HEK293 (cell line): ENCODE measurements around the gene ETV1.

ENCODE experiments used
- KLF10 ChIP-seq: fragments of 450-650 bp; IDR thresholded peaks from 2 replicates; pipeline ENCODE4 v1.5.1; 2018; ENCODE audit warnings: missing biosample characterization, mild to moderate bottlenecking, missing genetic modification characterization
- KLF9 ChIP-seq: fragments of 450-650 bp; formaldehyde crosslinking; IDR thresholded peaks from 2 replicates; pipeline ENCODE4 v1.5.1; 2016; ENCODE audit warnings: missing biosample characterization, missing genetic modification characterization, low read depth
- REPIN1 ChIP-seq: fragments of 450-650 bp; formaldehyde crosslinking; IDR thresholded peaks from 2 replicates; pipeline ENCODE4 v1.5.1; 2017; ENCODE audit warnings: missing biosample characterization, missing genetic modification characterization, low read depth
- SP2 ChIP-seq: fragments of 450-650 bp; formaldehyde crosslinking; IDR thresholded peaks from 2 replicates; pipeline ENCODE4 v1.5.1; 2016; ENCODE audit warnings: missing biosample characterization, missing genetic modification characterization
- SP3 ChIP-seq: fragments of 450-650 bp; formaldehyde crosslinking; IDR thresholded peaks from 2 replicates; pipeline ENCODE4 v1.5.1; 2016; ENCODE audit warnings: missing biosample characterization, missing genetic modification characterization
- SP7 ChIP-seq: fragments of 450-650 bp; formaldehyde crosslinking; IDR thresholded peaks from 2 replicates; pipeline ENCODE4 v1.5.1; 2016; ENCODE audit warnings: missing biosample characterization, missing genetic modification characterization
- TCF7L2 ChIP-seq: IDR thresholded peaks from 2 replicates; pipeline ENCODE4 v1.6.1; 2011; ENCODE audit warnings: low read depth, mild to moderate bottlenecking, inconsistent platforms, low read length, moderate library complexity, borderline replicate concordance
- ZBTB17 ChIP-seq: fragments of 450-650 bp; formaldehyde crosslinking; IDR thresholded peaks from 2 replicates; pipeline ENCODE4 v1.5.1; 2016; ENCODE audit warnings: missing biosample characterization, missing genetic modification characterization
- ZBTB26 ChIP-seq: fragments of 450-650 bp; formaldehyde crosslinking; optimal IDR thresholded peaks from 2 replicates; pipeline ENCODE3; 2016; ENCODE audit warnings: missing biosample characterization, mild to moderate bottlenecking, missing genetic modification characterization
- ZBTB44 ChIP-seq: fragments of 450-650 bp; IDR thresholded peaks from 2 replicates; pipeline ENCODE4 v1.5.1; 2018; ENCODE audit warnings: missing biosample characterization, mild to moderate bottlenecking, missing genetic modification characterization
- ZFP69B ChIP-seq: fragments of 450-650 bp; formaldehyde crosslinking; IDR thresholded peaks from 2 replicates; pipeline ENCODE4 v1.5.1; 2016; ENCODE audit warnings: missing biosample characterization, missing genetic modification characterization
- ZNF10 ChIP-seq: fragments of 450-650 bp; formaldehyde crosslinking; IDR thresholded peaks from 2 replicates; pipeline ENCODE4 v1.5.1; 2017; ENCODE audit warnings: missing biosample characterization, missing genetic modification characterization
- ZNF114 ChIP-seq: fragments of 450-650 bp; formaldehyde crosslinking; IDR thresholded peaks from 2 replicates; pipeline ENCODE4 v1.5.0; 2017; ENCODE audit warnings: missing biosample characterization, missing genetic modification characterization
- ZNF121 ChIP-seq: fragments of 450-650 bp; formaldehyde crosslinking; IDR thresholded peaks from 2 replicates; pipeline ENCODE4 v1.5.1; 2016; ENCODE audit warnings: missing biosample characterization, missing genetic modification characterization
- ZNF16 ChIP-seq: fragments of 450-650 bp; formaldehyde crosslinking; IDR thresholded peaks from 2 replicates; pipeline ENCODE4 v1.5.1; 2016; ENCODE audit warnings: low read depth, missing biosample characterization, missing genetic modification characterization
- ZNF184 ChIP-seq: fragments of 450-650 bp; IDR thresholded peaks from 2 replicates; pipeline ENCODE4 v1.5.1; 2018; ENCODE audit warnings: missing biosample characterization, mild to moderate bottlenecking, missing genetic modification characterization
- ZNF214 ChIP-seq: fragments of 450-650 bp; formaldehyde crosslinking; IDR thresholded peaks from 2 replicates; pipeline ENCODE4 v1.5.1; 2017; ENCODE audit warnings: missing biosample characterization, mild to moderate bottlenecking, missing genetic modification characterization, borderline replicate concordance
- ZNF335 ChIP-seq: fragments of 450-650 bp; formaldehyde crosslinking; conservative IDR thresholded peaks from 2 replicates; pipeline ENCODE4 v1.5.1; 2016; ENCODE audit warnings: missing biosample characterization, missing genetic modification characterization
- ZNF341 ChIP-seq: fragments of 450-650 bp; formaldehyde crosslinking; IDR thresholded peaks from 2 replicates; pipeline ENCODE4; 2016; ENCODE audit warnings: low read depth, missing biosample characterization, missing genetic modification characterization
- ZNF513 ChIP-seq: fragments of 450-650 bp; IDR thresholded peaks from 2 replicates; pipeline ENCODE4 v1.5.1; 2018; ENCODE audit warnings: missing biosample characterization, missing genetic modification characterization
- ZNF544 ChIP-seq: fragments of 450-650 bp; formaldehyde crosslinking; IDR thresholded peaks from 2 replicates; pipeline ENCODE4 v1.5.0; 2017; ENCODE audit warnings: missing biosample characterization, missing genetic modification characterization
- ZNF555 ChIP-seq: fragments of 450-650 bp; formaldehyde crosslinking; conservative IDR thresholded peaks from 2 replicates; pipeline ENCODE4 v1.5.1; 2017; ENCODE audit warnings: missing biosample characterization, mild to moderate bottlenecking, missing genetic modification characterization, inconsistent platforms
- ZNF624 ChIP-seq: fragments of 450-650 bp; formaldehyde crosslinking; IDR thresholded peaks from 2 replicates; pipeline ENCODE4 v1.5.1; 2017; ENCODE audit warnings: missing biosample characterization, missing genetic modification characterization
- ZNF629 ChIP-seq: fragments of 450-650 bp; formaldehyde crosslinking; IDR thresholded peaks from 2 replicates; pipeline ENCODE4 v1.5.1; 2017; ENCODE audit warnings: missing biosample characterization, missing genetic modification characterization
- ZNF639 ChIP-seq: fragments of 450-650 bp; formaldehyde crosslinking; IDR thresholded peaks from 2 replicates; pipeline ENCODE4 v1.5.1; 2016; ENCODE audit warnings: missing biosample characterization, missing genetic modification characterization
- ZNF654 ChIP-seq: fragments of 450-650 bp; formaldehyde crosslinking; IDR thresholded peaks from 2 replicates; pipeline ENCODE4 v1.5.1; 2016; ENCODE audit warnings: low read depth, missing biosample characterization, missing genetic modification characterization
- ZNF747 ChIP-seq: fragments of 450-650 bp; formaldehyde crosslinking; IDR thresholded peaks from 2 replicates; pipeline ENCODE4 v1.5.1; 2016; ENCODE audit warnings: missing biosample characterization, missing genetic modification characterization
- TF ChIP-seq, protein P1 (sequence below): fragments of 450-650 bp; formaldehyde crosslinking; IDR thresholded peaks from 2 replicates; pipeline ENCODE4 v1.5.1; 2016; ENCODE audit warnings: missing biosample characterization, missing genetic modification characterization
- TF ChIP-seq, protein P2 (sequence below): fragments of 450-650 bp; formaldehyde crosslinking; IDR thresholded peaks from 2 replicates; pipeline ENCODE4; 2016; ENCODE audit warnings: missing biosample characterization, missing genetic modification characterization

ETV1 gene

DNA sequence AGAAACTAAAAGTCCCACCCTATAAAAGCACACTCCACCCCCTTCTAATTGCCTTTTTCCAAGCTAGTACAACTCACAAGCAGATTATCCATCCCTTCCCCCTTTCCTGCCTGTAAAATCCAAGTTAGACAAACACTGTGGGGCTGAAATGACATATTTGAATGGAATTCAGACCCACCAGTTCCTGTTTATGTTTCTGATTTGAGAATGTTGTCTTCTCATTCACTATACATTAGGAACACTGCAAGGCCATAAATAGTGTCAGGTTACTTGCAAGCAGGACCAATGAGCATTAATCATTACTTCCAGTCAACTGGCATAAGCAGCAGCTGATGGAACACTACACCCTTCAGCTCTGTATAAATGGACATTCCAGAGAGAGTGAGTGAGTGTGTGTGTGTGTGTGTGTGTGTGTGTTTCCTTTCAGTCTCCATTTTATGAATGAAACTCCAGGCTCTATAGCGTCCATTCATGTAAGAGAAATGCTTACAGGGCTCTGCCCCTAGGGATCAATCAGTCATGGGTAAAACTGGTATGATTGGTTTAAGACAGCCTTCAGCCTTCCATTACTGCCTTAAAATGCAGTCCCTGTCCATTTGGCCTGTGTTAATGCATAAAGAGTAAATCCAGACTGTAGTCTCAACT, 69.3 kb downstream of the ETV1 start (continued):
- TF ChIP-seq TCF7L2 (peak; percentile 32; the same call in 1 of the 2 replicates), SP3 (peak; percentile 48), ZBTB44 (tag by site-specific recombination) (0 out of 2 replicates have a peak, but pooled peaks have one; percentile 55), ZNF121 (tag by site-specific recombination) (no peak; the same call in 1 of the 2 replicates), ZNF654 (no peak), ZBTB26 (tag by site-specific recombination) (no peak), ZNF639 (peak; percentile 95), ZNF214 (no peak), ZNF555 (tag by site-specific recombination) (no peak), ZBTB17 (peak; percentile 82), ZNF544 (tag by site-specific recombination) (no peak), ZNF16 (no peak), ZFP69B (tag by site-specific recombination) (peak; percentile 78), KLF9 (tag by site-specific recombination) (peak; percentile 24; the same call in 1 of the 2 replicates), ZNF629 (tag by site-specific recombination) (peak; percentile 94), ZNF747 (tag by site-specific recombination) (no peak), ZNF341 (tag by site-specific recombination) (peak; percentile 56), ZNF624 (tag by site-specific recombination) (no peak), KLF10 (tag by site-specific recombination) (peak; percentile 93), ZNF335 (peak; percentile 36), ZNF10 (tag by site-specific recombination) (peak; percentile 91), SP2 (tag by site-specific recombination) (peak; percentile 55), ZNF513 (tag by site-specific recombination) (peak; percentile 48; the same call in 1 of the 2 replicates), SP7 (tag by site-specific recombination) (peak; percentile 99), REPIN1 (tag by site-specific recombination) (no peak), ZNF114 (tag by site-specific recombination) (no peak), ZNF184 (peak; percentile 64; the same call in 1 of the 2 replicates)
- TF ChIP-seq, protein P1, sequence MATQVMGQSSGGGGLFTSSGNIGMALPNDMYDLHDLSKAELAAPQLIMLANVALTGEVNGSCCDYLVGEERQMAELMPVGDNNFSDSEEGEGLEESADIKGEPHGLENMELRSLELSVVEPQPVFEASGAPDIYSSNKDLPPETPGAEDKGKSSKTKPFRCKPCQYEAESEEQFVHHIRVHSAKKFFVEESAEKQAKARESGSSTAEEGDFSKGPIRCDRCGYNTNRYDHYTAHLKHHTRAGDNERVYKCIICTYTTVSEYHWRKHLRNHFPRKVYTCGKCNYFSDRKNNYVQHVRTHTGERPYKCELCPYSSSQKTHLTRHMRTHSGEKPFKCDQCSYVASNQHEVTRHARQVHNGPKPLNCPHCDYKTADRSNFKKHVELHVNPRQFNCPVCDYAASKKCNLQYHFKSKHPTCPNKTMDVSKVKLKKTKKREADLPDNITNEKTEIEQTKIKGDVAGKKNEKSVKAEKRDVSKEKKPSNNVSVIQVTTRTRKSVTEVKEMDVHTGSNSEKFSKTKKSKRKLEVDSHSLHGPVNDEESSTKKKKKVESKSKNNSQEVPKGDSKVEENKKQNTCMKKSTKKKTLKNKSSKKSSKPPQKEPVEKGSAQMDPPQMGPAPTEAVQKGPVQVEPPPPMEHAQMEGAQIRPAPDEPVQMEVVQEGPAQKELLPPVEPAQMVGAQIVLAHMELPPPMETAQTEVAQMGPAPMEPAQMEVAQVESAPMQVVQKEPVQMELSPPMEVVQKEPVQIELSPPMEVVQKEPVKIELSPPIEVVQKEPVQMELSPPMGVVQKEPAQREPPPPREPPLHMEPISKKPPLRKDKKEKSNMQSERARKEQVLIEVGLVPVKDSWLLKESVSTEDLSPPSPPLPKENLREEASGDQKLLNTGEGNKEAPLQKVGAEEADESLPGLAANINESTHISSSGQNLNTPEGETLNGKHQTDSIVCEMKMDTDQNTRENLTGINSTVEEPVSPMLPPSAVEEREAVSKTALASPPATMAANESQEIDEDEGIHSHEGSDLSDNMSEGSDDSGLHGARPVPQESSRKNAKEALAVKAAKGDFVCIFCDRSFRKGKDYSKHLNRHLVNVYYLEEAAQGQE = no peak; the same call in 1 of the 2 replicates
- TF ChIP-seq, protein P2, sequence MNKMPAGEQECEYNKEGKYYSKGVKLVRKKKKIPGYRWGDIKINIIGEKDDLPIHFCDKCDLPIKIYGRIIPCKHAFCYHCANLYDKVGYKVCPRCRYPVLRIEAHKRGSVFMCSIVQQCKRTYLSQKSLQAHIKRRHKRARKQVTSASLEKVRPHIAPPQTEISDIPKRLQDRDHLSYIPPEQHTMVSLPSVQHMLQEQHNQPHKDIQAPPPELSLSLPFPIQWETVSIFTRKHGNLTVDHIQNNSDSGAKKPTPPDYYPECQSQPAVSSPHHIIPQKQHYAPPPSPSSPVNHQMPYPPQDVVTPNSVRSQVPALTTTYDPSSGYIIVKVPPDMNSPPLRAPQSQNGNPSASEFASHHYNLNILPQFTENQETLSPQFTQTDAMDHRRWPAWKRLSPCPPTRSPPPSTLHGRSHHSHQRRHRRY (tag by site-specific recombination) = 0 out of 2 replicates have a peak, but pooled peaks have one; percentile 64
